Measurements from ENCODE around the gene LCA5. TPM values are rescaled to one million over a fixed set of nuclear protein-coding genes. Genes with fewer than 3 reads are reported as not detected.

Gene LCA5
- total RNA-seq, 1 experiment from 2014 or later, result 2.0 TPM

DNA sequence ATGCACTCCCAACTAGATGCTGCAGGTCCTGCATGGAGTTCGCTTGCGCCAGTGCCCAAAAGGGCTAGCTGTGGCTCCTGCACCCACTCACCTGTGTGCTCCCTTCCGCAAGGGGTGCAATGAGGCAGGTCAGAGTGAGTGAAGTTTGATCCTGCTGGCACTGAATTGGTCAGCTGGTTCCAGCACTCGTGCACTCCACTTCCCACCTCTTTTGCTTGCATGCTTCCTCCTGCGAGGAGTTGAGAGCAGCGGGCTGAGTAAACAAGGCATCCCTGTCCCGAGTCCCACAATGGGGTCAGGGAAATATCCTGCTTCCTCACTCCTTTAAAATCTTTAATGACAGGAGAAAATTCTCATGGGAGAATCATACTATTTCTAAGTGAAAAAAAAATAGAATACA, 86.2 kb downstream of the LCA5 start:
- Histone ChIP-seq H3K9me2 (ENCODE audit: insufficient read depth) (no peaks in the 10 kb centered on the region), H3K4me2 (ENCODE audit: low read length) (no peak overlapping the region), H3K9me3 (ENCODE audit: control insufficient read depth in 1 of 2, insufficient read depth in 1 of 2, low read depth in 1 of 2, low read length in 2 of 2) (no peaks in the 10 kb centered on the region), H3K9ac (ENCODE audit: low read length) (no peak overlapping the region), H2AFZ (ENCODE audit: low read depth, low read length, poor library complexity, severe bottlenecking) (no peak overlapping the region), H3K4me3 (replicated peaks in 1 of 2; ENCODE audit: low read depth in 1 of 2, low read length in 2 of 2) (no peak overlapping the region), H4K20me1 (ENCODE audit: insufficient read depth) (no peaks in the 10 kb centered on the region), H3K27me3 (ENCODE audit: insufficient read depth, low read length) (no peaks in the 10 kb centered on the region), H3K79me2 (ENCODE audit: insufficient read depth, low read length) (no peaks in the 10 kb centered on the region), H3K36me3 (ENCODE audit: control insufficient read depth in 1 of 2, insufficient read depth in 2 of 2, low read length in 2 of 2) (no peaks in the 10 kb centered on the region), H3K4me1 (ENCODE audit: control insufficient read depth in 1 of 2, insufficient read depth in 2 of 2, low read length in 2 of 2) (peaks cover 4 to 7% of the 10 kb centered on the region in 2 experiments; a peak in 3 of 4 replicates), H3K27ac (ENCODE audit: low read depth, low read length) (no peak overlapping the region)
- intact Hi-C loops (cut with micrococcal nuclease), result no loop called here
- DNase-seq (ENCODE audit: low read depth, low spot score) (no peak), ATAC-seq (no peak)
- CTCF ChIA-PET, result no interaction called here
- TF ChIP-seq SRF (IDR thresholded peaks at IDR 0.05; ENCODE audit: low read depth) (no peak), JUND (IDR thresholded peaks at IDR 0.05) (no peak), POLR2A (IDR thresholded peaks at IDR 0.05; ENCODE audit: borderline replicate concordance, extremely low read depth, insufficient read depth, insufficient read length) (no peak), TCF7L2 (IDR thresholded peaks at IDR 0.05; ENCODE audit: borderline replicate concordance, extremely low read depth, insufficient read depth, insufficient read length) (no peak), CEBPB (IDR thresholded peaks at IDR 0.05; ENCODE audit: low read depth) (no peak), FOSL1 (IDR thresholded peaks at IDR 0.05; ENCODE audit: low read depth) (no peak), EZH2phosphoT487 (IDR thresholded peaks at IDR 0.05; ENCODE audit: borderline replicate concordance) (no peak), RAD21 (IDR thresholded peaks at IDR 0.05; ENCODE audit: low read depth) (no peak), SP1 (IDR thresholded peaks at IDR 0.05; ENCODE audit: low read depth) (no peak), EZH2 (IDR thresholded peaks at IDR 0.05) (no peak), EGR1 (IDR thresholded peaks at IDR 0.05; ENCODE audit: low read depth) (no peak)
- TF ChIP-seq, protein P1, sequence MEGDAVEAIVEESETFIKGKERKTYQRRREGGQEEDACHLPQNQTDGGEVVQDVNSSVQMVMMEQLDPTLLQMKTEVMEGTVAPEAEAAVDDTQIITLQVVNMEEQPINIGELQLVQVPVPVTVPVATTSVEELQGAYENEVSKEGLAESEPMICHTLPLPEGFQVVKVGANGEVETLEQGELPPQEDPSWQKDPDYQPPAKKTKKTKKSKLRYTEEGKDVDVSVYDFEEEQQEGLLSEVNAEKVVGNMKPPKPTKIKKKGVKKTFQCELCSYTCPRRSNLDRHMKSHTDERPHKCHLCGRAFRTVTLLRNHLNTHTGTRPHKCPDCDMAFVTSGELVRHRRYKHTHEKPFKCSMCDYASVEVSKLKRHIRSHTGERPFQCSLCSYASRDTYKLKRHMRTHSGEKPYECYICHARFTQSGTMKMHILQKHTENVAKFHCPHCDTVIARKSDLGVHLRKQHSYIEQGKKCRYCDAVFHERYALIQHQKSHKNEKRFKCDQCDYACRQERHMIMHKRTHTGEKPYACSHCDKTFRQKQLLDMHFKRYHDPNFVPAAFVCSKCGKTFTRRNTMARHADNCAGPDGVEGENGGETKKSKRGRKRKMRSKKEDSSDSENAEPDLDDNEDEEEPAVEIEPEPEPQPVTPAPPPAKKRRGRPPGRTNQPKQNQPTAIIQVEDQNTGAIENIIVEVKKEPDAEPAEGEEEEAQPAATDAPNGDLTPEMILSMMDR (IDR thresholded peaks at IDR 0.05 in 2 of 3, conservative IDR thresholded peaks at IDR 0.05 in 1 of 3; ENCODE audit: borderline replicate concordance in 1 of 3, insufficient read depth in 1 of 3, low read depth in 2 of 3, low read length in 2 of 3), result no peak
- TF ChIP-seq, protein P2, sequence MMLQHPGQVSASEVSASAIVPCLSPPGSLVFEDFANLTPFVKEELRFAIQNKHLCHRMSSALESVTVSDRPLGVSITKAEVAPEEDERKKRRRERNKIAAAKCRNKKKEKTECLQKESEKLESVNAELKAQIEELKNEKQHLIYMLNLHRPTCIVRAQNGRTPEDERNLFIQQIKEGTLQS (IDR thresholded peaks at IDR 0.05), result no peak
- TF ChIP-seq, protein P3, sequence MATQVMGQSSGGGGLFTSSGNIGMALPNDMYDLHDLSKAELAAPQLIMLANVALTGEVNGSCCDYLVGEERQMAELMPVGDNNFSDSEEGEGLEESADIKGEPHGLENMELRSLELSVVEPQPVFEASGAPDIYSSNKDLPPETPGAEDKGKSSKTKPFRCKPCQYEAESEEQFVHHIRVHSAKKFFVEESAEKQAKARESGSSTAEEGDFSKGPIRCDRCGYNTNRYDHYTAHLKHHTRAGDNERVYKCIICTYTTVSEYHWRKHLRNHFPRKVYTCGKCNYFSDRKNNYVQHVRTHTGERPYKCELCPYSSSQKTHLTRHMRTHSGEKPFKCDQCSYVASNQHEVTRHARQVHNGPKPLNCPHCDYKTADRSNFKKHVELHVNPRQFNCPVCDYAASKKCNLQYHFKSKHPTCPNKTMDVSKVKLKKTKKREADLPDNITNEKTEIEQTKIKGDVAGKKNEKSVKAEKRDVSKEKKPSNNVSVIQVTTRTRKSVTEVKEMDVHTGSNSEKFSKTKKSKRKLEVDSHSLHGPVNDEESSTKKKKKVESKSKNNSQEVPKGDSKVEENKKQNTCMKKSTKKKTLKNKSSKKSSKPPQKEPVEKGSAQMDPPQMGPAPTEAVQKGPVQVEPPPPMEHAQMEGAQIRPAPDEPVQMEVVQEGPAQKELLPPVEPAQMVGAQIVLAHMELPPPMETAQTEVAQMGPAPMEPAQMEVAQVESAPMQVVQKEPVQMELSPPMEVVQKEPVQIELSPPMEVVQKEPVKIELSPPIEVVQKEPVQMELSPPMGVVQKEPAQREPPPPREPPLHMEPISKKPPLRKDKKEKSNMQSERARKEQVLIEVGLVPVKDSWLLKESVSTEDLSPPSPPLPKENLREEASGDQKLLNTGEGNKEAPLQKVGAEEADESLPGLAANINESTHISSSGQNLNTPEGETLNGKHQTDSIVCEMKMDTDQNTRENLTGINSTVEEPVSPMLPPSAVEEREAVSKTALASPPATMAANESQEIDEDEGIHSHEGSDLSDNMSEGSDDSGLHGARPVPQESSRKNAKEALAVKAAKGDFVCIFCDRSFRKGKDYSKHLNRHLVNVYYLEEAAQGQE (IDR thresholded peaks at IDR 0.05; ENCODE audit: low read depth), result no peak
- BruUV-seq (replicated peaks), result no TSS peak
- RAD21 ChIA-PET (ENCODE audit: low non-redundant PET in 1 of 2, low total read pairs in 2 of 2, uncharacterized antibody in 2 of 2, unreplicated experiment in 2 of 2), result no interaction called here
- POLR2A ChIA-PET, result no interaction called here
